GM10266 (cell line): ENCODE measurements around the gene TRAPPC12.

Source experiments
- DNase-seq: peaks from one replicate; pipeline ENCODE4 v3.0.0; 2012; ENCODE audit errors: extremely low spot score
- TF ChIP-seq, protein P1 (sequence below): IDR thresholded peaks from 2 replicates; pipeline ENCODE4 v1.5.1; 2012; ENCODE audit warnings: mild to moderate bottlenecking, low read depth; ENCODE audit not compliant: control insufficient read depth, insufficient read depth; ENCODE audit errors: missing control alignments

The TRAPPC12 gene

GRCh38 chr2:3433339-3433699 lies 53.8 kb downstream of the TRAPPC12 start:
- no peak for DNase-seq

DNA sequence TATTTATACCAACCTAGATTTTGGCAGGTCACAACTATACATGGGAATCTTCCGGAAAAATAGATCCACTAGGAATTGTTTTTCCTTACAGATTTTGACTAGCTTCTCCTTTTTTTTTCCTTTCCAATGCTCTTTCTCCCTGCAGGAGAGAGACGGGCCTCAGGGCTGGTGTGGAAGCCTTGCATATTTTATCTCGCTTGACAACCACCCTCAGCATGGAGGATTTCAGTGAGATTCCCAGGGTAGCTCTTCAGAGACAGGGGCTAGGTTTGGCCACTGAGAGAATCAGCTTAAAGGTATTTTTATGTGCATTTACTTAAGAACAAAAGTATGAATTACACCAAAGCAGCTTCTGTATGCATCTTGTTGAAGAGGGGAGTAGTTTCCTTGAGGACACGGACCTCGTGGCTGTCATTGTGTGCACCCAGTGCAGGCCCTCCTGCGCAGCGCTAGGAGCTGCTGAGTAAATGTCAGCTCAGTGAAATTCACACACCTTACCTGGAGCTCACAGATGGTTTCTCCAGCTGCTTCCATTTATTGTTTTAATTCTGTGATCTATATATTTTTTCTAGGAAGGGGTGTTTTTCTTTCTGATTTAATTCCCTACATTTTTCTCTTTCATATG lies 54.4 kb downstream of the TRAPPC12 start:
- TF ChIP-seq, protein P1, sequence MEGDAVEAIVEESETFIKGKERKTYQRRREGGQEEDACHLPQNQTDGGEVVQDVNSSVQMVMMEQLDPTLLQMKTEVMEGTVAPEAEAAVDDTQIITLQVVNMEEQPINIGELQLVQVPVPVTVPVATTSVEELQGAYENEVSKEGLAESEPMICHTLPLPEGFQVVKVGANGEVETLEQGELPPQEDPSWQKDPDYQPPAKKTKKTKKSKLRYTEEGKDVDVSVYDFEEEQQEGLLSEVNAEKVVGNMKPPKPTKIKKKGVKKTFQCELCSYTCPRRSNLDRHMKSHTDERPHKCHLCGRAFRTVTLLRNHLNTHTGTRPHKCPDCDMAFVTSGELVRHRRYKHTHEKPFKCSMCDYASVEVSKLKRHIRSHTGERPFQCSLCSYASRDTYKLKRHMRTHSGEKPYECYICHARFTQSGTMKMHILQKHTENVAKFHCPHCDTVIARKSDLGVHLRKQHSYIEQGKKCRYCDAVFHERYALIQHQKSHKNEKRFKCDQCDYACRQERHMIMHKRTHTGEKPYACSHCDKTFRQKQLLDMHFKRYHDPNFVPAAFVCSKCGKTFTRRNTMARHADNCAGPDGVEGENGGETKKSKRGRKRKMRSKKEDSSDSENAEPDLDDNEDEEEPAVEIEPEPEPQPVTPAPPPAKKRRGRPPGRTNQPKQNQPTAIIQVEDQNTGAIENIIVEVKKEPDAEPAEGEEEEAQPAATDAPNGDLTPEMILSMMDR, result no peak
- DNase-seq, result no peak

More at GRCh38 chr2:3433339-3433699, 53.8 kb downstream of the TRAPPC12 start:
- TF ChIP-seq, protein P1, result no peak

DNA sequence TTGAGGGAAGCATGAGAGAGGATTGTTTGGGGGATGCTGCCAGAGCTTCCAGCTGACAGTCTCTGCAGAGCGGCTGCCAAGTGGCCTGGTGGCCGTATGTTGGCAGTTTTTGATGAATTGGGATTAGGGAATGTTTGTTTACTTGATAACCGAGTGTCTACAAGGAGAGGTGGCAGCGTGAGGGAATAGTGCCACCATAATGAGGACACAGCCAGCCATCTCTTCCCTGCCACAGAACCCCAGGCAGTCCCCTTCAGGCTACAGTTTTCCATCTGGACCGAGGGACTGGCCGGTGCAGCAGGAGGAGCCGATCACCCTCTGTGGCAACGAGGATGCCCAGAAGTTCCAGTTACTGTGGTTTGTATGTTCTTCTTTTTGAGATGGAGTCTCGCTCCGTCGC lies 55.2 kb downstream of the TRAPPC12 start:
- TF ChIP-seq, protein P1, result no peak
- no peak for DNase-seq

DNA sequence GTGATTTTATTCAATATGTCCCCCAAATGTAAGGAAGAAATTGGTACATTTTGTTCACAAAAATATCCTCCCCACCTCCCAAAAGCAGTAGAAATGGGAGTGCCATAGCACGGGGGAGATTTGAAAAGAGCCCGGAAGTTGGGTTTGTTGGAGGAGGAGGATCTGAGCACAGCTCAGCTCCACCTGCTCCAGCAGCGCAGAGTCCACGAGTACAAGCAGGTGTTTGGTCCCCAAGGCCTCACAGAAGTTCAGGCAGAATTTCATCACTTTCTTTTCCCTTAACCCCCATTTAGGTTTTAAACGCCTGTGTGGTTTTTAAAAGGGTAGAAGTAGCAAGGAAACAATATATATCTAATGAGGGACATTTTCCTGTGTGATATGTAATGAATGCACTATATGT lies 56.0 kb downstream of the TRAPPC12 start:
- DNase-seq, result no peak
- TF ChIP-seq, protein P1, result no peak

- DNase-seq, result no peak
- TF ChIP-seq, protein P1, result no peak
These were observed 61.0 kb downstream of the TRAPPC12 start for GRCh38 chr2:3440477-3440876.

DNA sequence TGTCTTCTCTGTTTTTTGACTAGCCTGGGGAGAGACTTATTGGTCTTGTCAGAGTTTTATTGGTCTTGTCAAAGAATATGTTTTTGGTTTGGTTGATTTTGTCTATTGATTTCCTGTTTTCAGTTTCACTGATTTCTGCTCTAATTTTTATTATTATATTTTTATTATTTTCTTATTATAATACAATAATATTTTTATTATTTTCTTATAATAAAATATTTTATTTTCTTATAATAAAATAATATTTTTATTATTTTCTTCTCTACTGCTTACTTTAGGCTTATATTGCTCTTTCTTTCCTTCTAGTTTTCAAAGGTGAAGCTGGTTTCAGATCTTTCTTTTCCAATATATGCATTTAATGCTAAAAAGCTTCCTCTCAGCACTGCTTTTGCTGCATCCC lies 62.0 kb downstream of the TRAPPC12 start:
- TF ChIP-seq, protein P1, result no peak
- no peak for DNase-seq

GRCh38 chr2:3442185-3442584 lies 62.7 kb downstream of the TRAPPC12 start:
- no peak for DNase-seq
- TF ChIP-seq, protein P1, result no peak
